Hematopoietic multipotent progenitor cell treated with erythropoietin and hydrocortisone succinate and interleukin-3 and kit ligand, for 6 days (in vitro differentiated cells): Measurements from ENCODE around the gene PRDX1.
"Not testable (repeated sequence)": the region's sequence is repeated elsewhere in the genome, so short reads cannot be mapped to it uniquely, and the experiment has no call there.

ENCODE experiments used
- DNase-seq: peaks from one replicate; pipeline ENCODE4 v3.0.0-alpha.2; 2015

Gene PRDX1

DNA sequence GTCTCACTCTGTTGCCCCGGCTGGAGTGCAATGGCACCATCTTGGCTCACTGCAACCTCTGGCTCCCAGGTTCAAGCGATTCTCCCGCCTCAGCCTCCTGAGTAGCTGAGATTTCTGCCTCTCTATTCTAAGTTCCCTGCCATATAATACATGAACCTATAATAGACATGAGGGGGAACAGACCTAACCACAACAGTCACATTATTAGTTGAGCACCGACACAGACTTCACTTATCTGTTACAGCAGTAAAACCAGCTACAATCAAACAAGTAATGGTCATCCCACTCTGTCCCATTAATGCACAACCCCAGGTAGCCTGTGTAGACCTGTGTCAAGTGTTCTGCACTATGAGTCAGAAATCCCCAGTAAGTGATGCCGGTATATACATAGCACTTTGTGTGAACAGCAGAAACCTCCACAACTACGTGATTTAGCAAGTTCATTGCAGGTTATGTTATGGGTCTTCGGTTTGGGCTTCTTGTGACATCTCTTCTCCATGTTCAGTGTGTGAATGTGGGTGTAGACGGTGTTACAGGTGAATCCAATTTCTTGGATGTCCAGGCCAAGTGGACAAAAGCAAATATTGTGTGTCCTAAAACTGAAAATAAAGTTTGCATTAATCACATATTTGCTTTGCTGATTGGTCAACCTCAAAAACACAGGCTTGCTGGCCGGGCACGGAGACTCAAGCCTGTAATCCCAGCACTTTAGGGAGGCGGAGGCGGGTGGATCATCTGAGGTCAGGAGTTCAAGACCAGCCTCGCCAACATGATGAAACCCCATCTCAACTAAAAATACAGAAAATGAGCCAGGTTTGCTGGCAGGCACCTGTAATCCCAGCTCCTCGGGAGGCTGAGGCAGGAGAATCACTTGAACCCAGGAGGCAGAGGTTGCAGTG lies 18.0 kb downstream of the PRDX1 start:
- DNase-seq = no peak

DNA sequence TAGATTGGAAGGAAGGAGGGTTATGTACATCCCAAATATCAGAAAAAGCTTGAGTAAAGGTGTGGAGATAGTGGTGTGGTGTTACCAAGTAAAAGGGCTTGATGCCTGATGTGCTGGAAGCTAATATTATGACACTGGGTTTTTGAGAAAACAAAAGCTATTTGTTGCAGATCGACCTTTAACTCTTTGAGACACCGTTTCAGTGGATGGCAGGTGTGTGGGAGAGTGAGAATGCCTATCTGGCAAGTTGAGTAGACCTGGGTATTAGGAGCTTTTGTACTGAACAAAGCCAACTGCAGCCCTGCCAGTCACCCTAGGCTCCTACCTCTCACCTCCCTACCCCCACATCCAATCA lies 20.2 kb downstream of the PRDX1 start:
- DNase-seq = no peak

DNA sequence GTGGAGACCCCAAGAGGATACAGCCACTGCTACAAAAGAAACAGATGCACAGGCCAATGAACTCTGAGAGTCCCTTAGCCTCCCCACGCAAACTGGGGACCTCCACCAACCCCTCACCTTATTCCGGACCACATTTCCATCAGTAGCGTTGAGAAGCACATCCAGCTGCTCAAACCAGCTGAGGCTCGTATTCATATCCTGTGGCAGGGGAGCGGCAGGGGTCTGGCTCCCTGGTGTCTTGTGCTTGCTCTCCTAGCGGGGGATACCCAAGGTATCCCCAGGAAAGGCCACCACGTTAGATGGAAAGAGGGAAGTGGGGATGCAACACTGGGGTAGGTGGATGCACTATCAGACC lies 22.3 kb downstream of the PRDX1 start:
- peak; percentile 26 for DNase-seq

DNA sequence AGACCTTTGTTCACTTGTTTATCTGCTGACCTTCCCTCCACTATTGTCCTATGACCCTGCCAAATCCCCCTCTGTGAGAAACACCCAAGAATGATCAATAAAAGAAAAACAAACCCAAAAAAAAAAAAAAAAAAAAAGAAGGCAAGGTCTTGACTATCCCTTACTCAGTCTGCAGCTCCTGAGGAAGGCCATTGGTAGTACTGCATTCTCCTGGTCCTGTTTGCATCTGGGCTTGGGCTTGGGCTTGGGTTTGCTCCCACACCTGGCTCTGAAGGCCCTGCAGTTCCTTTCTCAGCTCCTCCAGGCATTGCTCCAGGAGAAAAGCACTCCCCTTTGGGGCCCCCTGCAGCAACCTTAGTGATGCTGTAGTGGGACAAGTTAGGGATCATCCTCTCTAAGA lies 23.4 kb downstream of the PRDX1 start:
- DNase-seq = no peak

DNA sequence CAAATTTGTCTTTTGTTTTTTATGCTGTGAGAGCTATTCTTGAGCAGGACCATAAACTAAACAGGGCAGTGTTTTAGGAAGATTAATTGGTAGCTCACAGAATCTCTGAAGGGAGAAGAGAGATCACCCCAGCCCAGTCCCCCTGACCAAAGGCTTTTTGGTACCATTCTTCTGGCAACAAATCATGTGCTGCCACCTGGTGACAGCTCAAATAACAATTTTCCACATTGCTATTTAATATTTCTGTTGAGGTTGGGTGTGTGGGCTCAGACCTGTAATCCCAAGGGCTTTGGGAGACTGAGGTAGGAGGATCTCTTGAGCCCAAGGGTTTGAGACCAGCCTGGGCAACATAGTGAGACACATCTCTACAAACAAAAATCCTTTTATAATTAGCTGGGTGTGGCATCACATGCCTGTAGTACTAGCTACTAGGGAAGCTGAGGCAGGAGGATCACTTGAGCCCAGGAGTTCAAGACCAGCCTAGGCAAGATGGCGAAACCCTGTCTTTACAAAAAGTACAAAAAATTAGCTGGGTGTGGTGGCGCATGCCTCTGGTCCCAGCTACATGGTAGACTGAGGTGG lies 28.5 kb downstream of the PRDX1 start:
- DNase-seq = peak; percentile 82

DNA sequence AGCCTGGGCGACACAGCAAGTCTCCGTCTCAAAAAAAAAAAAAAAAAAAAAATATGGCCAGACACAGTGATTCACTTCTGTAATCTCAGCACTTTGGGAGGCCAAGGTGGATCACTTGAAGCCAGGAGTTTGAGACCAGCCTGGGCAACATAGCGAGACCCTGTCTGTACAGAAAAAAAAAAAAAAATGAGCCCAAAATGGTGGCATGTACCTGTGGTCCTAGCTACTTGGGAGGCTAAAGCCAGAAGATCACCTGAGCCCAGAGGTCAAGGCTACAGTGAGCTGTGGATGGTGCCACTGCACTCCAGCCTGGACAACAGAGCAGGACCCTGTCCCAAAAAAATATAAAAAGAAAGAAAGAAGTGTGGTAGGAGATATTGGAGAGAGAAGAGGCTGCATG lies 29.0 kb downstream of the PRDX1 start:
- no peak for DNase-seq

DNA sequence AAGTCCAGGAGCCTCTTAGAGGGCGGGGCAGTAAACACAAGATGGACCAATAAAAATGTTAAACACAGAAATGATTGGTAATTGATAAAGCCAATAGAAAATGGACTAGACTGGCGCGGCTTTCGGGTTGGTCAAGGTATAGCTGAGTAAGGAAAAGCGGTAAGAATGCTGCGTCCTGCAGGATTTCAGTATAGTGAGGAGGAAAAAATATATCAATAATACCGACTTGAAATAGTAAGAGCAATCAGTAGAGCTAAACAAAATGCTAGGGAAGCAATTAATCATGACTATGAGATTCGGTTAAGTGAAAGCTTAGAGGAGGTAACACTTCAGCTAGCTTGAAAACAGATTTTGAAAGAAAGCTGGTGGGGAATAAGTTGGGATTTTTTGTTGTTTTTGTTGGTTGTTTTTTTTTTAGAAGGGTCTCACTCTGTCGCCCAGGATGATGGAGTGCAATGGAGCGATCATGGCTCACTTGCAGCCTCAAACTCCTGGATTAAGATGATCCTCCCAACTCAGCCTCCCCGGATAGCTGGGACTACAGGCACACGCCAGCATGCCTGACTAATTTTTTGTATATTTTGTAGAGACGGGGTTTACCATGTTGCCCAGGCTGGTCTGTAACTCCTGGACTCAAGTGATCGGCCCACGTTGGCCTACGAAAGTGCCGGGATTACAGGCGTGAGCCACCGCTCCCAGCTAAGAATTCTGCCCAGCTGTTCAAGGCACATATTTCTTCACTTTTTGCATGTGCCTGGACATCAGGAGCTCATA lies 30.0 kb downstream of the PRDX1 start:
- no peak for DNase-seq

DNA sequence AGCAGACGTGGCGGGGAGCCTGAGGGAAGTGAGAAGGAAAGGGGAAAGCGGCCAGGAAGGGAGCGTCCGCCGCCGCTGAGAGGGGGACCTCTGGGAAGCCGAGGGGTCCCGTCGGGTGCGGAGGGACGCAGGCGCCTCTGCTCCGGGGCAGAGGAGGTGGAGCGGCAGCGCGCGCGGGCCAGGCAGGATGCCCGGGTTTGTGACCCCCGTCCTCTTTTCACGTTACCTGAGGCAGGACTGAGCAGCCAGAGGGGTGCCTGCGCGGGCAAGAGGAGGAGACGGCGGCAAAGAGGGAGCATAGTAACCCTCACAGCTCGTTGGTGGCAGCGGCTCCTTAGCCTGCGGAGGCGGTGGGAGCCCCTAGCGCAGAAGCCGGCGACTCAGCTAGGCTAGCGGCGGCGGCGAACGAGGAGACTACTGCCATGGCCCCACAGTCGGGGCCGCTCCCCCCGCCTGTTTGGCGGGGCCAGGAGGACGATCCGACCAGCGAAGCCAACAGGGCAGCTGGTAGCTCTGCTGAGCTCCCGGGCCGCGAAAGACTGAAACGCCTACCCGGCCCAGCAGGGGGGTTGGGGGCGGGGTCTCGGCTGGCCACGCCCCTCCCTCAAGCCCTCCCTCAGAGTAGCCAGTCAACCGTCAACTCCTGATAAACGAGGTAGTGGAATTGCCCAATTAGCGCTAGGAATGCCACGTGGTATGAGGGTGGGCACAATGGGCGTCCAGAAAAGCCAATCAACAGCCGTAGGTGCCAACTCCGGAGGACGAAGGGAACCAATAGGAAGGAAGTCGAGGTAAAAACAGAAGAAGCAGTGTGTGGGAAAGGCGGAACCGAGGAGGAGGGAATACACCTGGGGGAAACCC lies 30.8 kb downstream of the PRDX1 start, which contains the start of gene TESK2:
Gene TESK2 (minus strand): TSS at position 538 of the 861 bp plus-strand sequence. CDS start 33,378 bp downstream, outside the sequence.
- peak; percentile 100 for DNase-seq

DNA sequence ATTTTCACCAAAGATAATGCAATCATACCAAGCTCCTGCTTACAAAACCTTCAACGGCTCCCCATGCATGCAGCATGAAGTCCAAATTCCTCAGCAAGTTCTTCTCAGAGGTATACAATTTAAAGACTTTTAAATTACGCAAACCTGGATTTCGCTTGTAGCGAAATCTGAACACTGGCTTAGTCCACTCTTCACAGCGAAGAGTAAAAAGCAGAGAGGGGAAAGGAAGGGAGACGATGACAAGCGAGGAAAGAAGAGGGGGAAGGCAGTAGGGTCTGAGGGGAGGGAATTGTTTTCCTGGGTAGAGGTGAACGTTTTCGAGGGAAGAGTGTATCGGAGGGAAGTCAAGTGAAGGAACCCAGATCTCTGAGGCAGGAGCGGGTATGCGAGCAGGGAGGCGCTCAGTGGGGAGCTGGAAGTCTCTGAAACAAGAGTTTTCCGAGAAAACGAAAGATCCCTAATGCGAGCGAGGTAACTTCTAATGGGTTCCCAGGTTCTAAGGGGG lies 31.5 kb downstream of the PRDX1 start:
- DNase-seq = peak; percentile 28

DNA sequence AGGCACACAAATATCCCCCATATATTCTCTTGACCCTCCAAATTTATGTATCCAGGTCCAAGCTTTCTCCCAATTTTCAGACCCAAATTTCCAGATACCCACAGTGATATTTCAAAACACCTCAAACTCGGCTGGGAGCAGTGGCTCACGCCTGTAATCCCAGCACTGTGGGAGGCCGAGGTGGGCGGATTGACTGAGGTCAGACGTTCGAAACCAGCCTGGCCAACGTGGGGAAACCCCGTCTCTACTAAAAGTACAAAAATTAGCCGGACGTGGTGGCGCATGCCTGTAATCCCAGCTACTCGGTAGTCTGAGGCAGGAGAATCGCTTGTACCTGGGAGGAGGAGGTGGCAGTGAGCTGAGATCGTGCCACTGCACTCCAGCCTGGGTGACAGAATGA lies 32.3 kb downstream of the PRDX1 start:
- DNase-seq = not testable (repeated sequence)

DNA sequence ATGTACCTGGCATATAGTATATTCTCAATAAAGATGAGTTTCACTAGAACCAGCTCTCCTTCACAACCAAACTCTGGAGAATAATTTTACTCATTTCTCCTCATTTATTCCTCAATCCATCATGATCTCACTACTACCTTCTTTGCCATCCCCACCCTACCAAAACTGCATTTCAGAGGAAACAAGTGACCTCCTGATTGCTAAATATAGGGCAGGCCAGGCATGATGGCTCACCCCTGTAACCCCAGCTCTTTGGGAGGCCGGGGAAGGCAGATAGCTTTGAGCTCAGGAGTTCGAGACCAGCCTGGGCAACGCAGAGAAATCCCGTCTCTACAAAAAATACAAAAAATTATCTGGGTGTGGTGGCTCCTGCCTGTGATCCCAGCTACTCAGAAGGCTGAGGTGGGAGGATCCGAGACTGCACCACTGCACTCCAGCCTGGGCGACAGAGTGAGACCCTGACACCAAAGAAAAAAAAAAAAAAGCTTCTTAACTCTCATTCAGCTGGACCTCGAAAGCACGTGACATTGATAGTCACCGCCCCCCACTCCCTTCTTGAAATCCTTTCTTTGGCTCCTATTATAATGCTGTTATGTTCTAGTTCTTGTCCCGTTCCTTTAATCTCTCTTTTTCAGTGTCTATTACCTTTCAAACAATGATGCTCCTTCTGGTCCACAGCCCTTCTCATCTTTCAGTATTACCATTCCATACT lies 32.9 kb downstream of the PRDX1 start:
- DNase-seq = no peak

DNA sequence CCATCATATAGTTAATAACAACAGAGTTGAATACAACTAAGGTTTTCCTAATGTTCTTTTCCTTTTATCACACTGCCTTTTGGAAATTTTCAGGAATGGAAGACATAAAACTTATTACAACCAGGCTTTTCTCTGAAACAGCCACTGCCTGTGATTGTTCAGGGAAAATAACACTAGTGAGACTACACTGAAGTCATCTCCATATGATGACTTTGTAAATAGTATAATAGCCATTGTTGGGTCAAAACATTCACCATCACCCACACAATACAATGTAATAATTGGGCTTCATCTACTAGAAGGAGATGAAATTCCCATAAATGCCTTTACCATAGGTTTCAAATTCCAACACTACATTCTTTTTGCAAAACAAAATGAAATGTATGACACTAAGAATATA lies 35.7 kb downstream of the PRDX1 start:
- DNase-seq = no peak

DNA sequence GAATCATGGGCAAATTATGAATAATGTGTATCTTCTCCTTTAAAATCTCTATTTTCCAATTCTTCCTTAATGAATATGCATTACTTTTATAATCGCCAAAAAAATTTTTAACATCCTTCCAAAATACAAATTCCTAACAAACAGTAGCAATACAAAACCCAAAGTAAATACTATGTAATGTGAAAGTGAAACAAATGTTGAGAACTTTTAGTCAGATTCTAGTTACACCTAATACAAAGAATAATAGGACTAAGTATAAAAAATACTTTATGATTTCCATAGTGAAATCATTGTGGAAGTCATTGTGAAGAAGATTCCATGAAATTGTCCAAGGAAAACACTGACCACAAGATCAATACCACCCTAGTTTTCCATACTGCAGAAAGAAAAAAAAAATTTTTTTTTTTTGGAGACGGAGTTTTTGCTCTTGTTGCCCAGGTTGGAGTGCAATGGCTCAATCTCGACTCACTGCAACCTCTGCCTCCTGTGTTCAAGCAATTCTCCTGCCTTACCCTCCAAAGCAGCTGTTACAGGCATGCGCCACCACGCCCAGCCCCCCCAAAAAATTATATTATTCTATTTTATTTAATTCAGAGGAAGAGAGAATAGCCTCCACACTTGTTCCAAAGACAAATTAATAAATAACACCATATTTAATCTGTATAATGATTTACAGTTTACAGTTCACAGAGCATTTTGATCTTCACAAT lies 42.5 kb downstream of the PRDX1 start:
- no peak for DNase-seq

DNA sequence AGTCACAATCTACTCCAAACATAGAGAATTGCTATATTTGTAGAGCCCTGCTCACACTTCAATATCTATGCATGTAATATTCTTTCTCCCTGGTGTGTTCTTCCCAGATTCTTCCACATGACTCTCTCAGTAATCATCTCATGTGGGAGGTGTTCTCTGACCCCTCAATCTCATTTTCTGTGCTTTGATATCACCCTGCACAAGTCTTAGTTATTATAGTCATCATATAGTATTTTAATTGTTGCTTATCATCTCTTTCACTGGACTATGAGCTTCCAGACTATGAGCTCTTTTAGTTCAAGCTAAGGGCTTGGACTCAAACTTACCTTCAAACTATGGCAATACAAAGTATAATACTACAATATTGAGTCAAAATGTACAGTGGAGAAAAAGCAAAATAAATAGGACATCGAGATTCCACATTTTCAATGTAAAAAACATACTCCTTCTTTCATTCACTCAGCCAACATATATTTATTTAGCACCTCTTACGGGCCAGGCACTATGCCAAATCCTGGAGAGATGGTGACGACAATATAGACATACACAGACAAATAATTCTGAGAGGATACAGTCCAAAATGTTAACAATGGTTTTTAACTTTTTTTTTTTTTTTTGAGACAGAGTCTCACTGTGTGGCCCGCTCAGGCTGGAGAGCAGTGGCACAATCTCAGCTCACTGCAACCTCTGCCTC lies 43.4 kb downstream of the PRDX1 start:
- no peak for DNase-seq

DNA sequence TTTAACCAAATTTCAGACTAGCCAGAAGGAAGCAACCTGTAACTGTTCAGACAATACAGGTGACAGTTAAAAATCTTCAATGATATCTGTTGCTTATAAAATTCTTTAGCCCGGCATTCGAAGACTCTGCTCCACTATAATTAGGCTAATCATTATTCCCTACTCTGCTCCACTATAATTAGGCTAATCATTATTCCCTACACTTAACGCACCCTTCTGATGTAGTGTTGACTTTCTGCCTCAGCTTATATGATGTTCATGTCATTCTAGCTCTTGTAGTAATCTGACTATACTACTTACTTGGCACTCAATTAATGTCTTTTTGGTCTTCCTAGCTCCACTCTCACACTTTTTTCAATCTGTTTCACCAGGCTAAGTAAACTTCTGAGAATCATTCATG lies 44.0 kb downstream of the PRDX1 start:
- no peak for DNase-seq

DNA sequence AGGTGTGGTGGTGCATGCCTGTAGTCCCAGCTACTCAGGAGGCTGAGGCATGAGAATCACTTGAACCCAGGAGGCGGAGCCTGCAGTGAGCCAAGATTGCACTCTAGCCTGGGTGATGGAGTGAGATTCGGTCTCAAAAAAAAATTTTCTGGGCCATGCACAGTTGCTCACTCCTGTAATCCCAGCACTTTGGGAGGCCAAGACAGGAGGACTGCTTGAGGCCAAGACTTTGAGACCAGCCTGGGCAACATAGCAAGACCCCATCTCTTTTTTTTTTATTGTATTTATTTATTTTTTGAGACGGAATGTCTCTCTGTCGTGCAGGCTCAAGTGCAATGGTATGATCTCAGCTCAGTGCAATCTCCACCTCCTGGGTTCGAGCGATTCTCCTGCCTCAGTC lies 47.5 kb downstream of the PRDX1 start:
- DNase-seq = not testable (repeated sequence)

DNA sequence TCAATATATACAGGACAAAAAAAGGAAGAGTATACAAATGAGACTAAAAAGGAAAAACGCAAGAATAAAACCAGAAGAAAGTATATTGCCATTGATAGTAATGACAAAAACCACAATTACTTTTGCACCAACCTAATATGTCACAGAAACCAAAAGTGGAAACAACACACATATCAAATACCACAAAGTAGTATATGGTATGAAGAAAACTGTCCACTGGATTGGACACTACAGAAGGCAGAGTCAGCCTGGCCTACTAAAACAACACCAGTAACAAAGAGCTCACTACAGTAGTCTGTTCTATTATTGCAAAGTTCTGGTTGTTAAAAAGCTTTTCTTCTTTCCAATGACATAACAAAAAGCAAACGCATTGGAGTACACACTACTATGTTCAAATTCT lies 48.4 kb downstream of the PRDX1 start:
- DNase-seq = no peak

DNA sequence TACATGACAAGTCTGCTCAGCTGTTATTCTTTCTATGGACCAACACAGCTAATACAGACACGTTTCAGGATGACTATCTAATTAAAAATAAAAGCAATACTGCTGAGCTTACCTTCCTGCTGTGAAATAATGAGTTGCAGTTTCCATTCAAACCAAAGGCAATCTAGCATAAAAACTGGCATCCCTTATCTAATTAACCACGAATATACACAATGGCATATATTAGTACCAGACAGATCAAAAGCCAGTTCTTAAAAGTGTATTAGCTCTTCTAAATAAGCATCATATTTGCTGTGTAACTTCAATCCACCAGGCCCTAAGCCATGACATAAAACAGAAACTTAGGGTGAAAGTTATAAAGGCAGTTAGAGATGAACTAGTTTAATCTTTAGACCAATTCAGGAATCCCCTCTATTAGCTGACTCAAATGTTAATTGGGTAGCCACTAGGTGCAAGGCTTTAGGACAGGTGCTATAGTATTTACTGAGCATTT lies 51.3 kb downstream of the PRDX1 start:
- peak; percentile 8 for DNase-seq

DNA sequence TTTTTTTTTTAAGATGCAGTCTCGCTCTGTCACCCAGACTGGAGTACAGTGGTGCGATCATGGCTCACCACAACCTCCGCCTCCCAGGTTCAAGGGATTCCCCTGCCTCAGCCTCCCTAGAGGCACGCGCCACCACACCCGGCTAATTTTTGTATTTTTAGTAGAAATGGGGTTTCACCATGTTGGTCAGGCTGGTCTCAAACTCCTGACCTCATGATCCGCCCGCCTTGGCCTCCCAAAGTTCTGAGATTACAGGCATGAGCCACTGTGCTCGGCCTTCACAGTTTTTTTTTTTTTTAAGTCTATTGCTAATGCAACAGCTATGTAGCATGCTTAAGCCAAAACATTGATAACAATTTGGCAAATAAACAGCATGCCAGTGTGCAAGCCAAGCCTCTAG lies 54.3 kb downstream of the PRDX1 start:
- not testable (repeated sequence) for DNase-seq

DNA sequence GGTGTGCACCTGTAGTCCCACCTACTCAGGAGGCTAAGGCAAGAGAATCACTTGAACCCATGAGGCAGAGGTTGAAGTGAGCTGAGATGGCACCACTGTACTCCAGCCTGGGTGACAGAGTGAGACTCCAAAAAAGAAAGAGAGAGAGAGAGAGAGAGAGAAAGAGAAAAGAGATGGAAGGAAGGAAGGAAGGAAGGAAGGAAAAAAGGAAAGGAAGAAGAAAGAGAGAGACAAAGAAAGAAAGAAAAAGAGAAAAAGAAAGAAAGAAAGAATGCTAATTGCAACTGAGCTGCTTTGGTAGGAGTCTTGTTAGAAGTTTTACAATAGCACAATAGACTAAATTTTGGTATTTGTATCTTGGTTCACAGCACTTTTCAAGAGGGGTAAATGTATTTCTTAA lies 56.4 kb downstream of the PRDX1 start:
- no peak for DNase-seq
